Measurements from ENCODE around the gene PDZD4.
"Not testable (repeated sequence)": the region's sequence is repeated elsewhere in the genome, so short reads cannot be mapped to it uniquely, and the experiment has no call there.

PDZD4 gene

DNA sequence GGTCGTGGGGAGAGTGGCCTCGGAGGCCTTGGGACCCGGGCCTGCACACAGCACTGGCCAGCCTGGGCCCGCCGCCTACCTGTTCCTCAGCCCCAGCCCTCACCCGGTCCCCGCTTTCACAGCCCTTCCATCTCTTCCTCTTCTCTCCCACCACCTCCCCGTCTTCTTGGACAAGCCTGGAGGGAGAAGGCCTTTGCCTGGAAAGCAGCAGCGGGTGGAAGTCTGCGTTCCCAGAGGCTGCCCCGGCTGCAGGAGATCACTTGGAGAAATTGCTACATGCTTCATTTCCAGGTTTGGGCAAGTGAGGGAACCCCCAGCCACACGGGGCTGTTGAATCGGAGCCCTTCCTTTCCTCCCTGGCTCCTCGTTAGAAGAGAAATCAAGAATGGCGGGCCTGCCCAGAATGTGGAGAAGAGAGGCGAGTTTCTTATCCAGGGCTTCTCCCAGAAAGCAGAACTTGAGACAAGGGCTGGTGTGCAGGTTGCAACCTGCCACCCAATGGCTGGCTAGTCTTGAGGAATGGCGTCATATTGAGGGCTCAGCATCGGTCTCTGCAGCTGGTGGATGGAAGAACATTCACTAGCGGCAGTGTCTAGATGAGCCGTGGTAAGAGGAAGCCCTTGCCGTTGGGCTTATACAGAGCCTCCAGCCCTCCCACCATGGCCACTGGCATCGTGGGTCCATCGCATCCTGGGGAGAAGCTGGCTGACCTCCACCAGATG is 1.2 kb upstream of the PDZD4 start:
- no peaks in the 10 kb centered on the region for H3K36me3 Mint-ChIP-seq (ENCODE audit: low read depth)
- no peak overlapping the region for H3K27ac Mint-ChIP-seq
- H3K27me3 Mint-ChIP-seq (ENCODE audit: low read depth), result peaks cover 51% of the 10 kb centered on the region
- H3K4me1 Mint-ChIP-seq (ENCODE audit: low read depth), result peaks cover 3% of the 10 kb centered on the region
- H3K9me3 Mint-ChIP-seq, result no peaks in the 10 kb centered on the region
- peak overlapping the region; percentile 44 for H3K4me3 Mint-ChIP-seq

DNA sequence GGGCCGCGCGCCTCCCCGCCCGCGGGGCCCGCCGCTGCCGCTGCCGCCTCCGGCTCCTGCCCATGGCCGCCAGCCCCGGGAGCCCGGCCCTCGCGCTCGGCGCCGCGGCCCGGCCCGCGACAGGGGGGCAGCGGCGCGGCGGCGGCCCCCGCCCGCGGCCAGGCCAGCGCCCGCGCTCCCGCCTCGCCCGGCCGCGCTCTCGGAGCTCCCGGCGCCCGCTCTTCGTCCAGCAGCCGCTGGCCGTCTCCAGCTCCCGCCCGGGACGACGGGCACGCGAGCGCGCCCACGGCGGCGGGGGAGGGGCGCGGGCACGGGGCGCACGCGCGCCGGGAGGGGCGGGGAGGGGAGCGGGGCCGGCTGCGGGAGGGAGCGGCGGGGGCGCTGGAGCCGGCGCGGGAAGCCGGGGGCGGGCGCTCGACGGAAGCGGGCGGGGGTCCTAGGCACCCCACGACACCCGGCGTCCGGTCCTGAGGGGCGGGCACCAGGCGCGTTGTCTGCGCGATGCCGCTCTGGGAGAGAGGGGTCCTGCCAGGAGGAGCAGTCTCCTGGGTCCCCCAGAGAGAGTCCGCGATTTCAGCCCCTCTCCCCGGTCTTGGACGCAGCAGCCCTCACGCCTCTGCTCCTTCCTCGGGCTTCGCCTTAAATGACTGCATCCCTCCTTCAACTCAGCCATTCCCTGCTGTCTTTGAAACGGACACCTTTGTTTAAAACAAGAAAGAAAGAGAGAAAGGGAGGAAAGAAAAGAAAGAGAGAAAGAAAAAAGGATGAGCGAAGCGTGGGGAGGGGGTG is 490 bp upstream of the PDZD4 start:
- H3K27me3 Mint-ChIP-seq (ENCODE audit: low read depth), result peaks cover 51% of the 10 kb centered on the region
- no peak overlapping the region for H3K4me3 Mint-ChIP-seq
- no peaks in the 10 kb centered on the region for H3K36me3 Mint-ChIP-seq (ENCODE audit: low read depth)
- no peaks in the 10 kb centered on the region for H3K9me3 Mint-ChIP-seq
- peaks cover 3% of the 10 kb centered on the region for H3K4me1 Mint-ChIP-seq (ENCODE audit: low read depth)
- H3K27ac Mint-ChIP-seq, result no peak overlapping the region

DNA sequence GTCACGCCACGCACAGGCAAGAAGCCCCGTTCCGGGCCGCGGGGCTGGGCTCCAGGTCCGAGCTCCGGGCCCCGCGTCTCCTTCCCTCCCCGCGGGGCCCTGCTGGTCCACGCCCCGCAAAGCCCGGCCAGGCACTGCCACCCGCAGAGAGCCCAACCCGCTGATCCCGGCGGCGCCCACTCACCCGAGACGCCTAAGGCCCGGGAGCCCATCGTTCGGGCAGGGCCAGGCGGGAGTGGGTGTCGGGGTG is 870 bp downstream of the PDZD4 start:
- H3K36me3 Mint-ChIP-seq (ENCODE audit: low read depth), result no peaks in the 10 kb centered on the region
- H3K27ac Mint-ChIP-seq, result no peak overlapping the region
- no peaks in the 10 kb centered on the region for H3K9me3 Mint-ChIP-seq
- H3K27me3 Mint-ChIP-seq (ENCODE audit: low read depth), result peaks cover 54% of the 10 kb centered on the region
- peak overlapping the region; percentile 60 for H3K4me3 Mint-ChIP-seq
- peaks cover 3% of the 10 kb centered on the region for H3K4me1 Mint-ChIP-seq (ENCODE audit: low read depth)

DNA sequence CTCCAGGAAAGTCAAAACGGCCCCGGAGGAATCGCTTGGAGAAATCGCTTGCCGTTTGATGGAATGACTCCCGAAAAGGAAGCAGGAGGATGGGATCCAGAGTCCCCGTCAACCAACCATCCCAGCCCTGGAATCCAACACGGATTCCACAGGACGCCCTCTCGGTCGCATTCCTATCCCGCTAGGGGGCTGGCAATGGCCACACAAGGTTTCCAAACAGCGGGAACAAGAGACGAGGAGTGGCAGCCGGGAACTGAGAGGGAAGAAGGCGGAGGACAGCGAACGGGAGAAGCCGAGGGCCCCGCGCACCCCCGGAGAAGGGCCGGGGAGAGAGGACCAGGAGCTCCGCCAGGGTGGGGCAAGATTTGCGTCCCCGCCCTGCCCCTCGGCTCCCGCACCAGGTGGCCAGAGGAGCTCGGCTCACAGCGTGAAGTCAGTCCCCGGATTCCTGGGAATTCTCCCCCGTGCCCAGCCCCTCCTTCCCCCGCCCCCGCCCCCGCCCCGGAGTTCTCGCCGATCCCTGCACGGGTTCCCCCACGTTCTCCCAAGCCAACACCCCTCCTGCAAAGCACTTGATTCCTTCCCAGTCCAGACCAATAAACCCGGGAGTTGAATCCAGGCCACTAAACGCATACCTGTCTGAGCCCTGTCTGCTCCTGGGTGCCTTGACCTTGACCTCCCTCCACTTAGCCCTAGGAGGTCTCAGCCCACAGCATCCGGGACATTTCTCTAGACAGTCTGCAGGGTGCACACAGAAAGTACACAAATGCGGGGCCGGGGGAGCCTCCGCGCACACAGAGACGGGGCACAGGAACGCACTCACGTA is 1.4 kb downstream of the PDZD4 start:
- peaks cover 50% of the 10 kb centered on the region for H3K27me3 Mint-ChIP-seq (ENCODE audit: low read depth)
- H3K36me3 Mint-ChIP-seq (ENCODE audit: low read depth), result no peaks in the 10 kb centered on the region
- peak overlapping the region; percentile 60 for H3K4me3 Mint-ChIP-seq
- H3K9me3 Mint-ChIP-seq, result no peaks in the 10 kb centered on the region
- peaks cover 4% of the 10 kb centered on the region for H3K4me1 Mint-ChIP-seq (ENCODE audit: low read depth)
- no peak overlapping the region for H3K27ac Mint-ChIP-seq

DNA sequence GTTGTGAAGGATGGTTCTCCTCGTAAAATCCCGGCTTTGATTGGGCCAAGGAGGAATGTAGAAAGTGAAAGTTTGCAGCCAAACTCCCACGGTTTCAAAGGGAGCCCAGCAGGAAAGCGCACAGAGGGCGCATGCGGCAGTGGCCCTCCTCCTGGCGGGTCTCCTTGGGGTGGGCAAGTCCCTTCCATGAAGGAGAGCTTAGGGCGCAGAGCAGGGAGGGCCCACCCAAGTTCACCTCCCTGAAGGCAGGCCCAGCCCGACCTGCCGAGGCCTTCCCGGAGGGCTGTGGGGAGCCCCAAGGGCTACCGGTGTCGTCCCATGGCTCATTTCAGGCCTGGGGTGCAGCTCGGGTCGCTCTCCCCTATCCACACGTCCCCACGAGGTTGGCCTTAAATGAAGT is 2.0 kb downstream of the PDZD4 start:
- Mint-ChIP-seq H3K36me3 (ENCODE audit: low read depth) (no peaks in the 10 kb centered on the region), H3K9me3 (no peaks in the 10 kb centered on the region), H3K4me3 (no peak overlapping the region), H3K4me1 (ENCODE audit: low read depth) (peaks cover 6% of the 10 kb centered on the region), H3K27me3 (ENCODE audit: low read depth) (peaks cover 50% of the 10 kb centered on the region), H3K27ac (no peak overlapping the region)

DNA sequence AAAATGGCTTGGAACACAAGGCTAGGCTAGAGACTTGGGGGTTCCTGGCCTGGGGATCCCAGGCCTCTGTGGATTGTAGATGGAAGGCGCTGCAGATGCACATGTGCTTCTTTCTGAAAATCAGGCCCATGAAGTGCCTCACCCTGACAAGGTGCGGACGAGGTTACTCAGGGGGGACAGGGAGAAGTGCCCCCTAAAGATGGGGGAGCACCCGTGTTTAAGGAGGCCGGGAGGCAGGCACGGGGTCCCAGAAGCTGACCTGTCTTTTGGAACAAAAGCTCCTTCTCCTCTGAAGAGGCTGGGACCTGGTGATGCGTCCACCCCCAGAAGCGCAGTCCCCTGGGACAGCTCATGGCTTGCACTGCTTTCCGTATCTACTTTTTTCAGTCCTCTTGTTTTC is 2.4 kb downstream of the PDZD4 start:
- no peak overlapping the region for H3K4me3 Mint-ChIP-seq
- peaks cover 47% of the 10 kb centered on the region for H3K27me3 Mint-ChIP-seq (ENCODE audit: low read depth)
- peaks cover 6% of the 10 kb centered on the region for H3K4me1 Mint-ChIP-seq (ENCODE audit: low read depth)
- no peaks in the 10 kb centered on the region for H3K9me3 Mint-ChIP-seq
- peak overlapping the region; percentile 45 for H3K27ac Mint-ChIP-seq
- H3K36me3 Mint-ChIP-seq (ENCODE audit: low read depth), result no peaks in the 10 kb centered on the region

DNA sequence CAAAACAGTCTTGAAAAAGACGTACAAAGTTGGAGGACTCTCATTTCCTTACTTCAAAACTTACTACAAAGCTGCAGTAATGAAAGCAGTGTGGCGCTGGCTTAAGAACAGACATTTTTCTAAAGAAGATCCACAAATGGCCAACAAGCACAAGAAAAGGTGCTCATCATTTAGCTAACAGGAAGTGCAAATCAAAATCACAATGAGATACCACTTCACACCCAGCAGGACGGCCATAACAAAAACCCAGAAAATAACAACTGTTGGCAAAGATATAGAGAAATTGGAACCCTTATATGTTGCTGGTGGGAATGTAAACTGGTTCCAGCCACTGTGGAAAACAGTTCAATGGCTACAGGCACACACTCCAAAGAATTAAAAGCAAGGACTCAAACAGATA is 3.3 kb downstream of the PDZD4 start:
- Mint-ChIP-seq H3K4me1 (ENCODE audit: low read depth) (peaks cover 13% of the 10 kb centered on the region), H3K9me3 (no peaks in the 10 kb centered on the region), H3K36me3 (ENCODE audit: low read depth) (no peaks in the 10 kb centered on the region), H3K27ac (no peak overlapping the region), H3K4me3 (no peak overlapping the region), H3K27me3 (ENCODE audit: low read depth) (peaks cover 43% of the 10 kb centered on the region)

DNA sequence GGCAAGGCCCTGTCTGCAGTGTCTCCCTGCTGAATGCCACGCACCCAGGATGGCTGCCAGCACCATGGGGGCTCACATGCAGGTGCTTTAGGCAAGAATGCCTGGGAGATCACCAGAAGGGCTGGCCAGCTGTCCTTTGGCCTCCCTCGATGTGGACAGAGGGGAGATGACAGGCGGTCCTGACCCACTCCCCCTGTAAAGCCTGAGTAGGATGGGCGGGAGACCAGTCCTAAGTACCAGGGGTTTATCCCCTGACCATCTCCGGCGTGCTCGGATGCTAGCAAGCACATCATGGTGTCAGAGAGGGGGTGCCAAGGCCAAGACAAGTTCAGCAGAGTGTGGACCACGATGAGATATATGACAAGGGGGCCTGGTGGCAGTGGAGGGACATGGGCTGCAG is 5.3 kb downstream of the PDZD4 start:
- peaks cover 32% of the 10 kb centered on the region for H3K27me3 Mint-ChIP-seq (ENCODE audit: low read depth)
- peaks cover 14% of the 10 kb centered on the region for H3K4me1 Mint-ChIP-seq (ENCODE audit: low read depth)
- H3K36me3 Mint-ChIP-seq (ENCODE audit: low read depth), result no peaks in the 10 kb centered on the region
- no peaks in the 10 kb centered on the region for H3K9me3 Mint-ChIP-seq
- no peak overlapping the region for H3K4me3 Mint-ChIP-seq
- H3K27ac Mint-ChIP-seq, result no peak overlapping the region

DNA sequence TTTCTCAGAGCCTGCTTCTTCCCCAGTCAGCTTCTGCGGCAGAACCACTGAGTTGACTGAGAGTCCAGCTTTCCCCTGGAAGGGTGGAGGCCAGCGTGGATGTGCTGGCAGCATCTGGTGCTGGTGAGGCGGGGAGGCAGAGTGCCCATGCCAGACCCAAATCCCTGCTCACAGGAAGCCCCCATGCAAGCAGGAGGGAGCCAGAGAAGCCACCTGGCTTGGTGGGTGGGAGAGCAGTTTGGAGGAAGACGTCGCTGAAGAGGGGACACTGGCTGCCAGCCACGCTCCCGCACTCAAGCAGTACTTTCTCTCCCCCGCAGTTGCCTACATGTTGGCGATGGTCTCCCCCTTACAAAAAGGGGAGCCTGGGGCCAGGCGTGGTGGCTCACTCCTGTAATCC is 6.0 kb downstream of the PDZD4 start:
- no peaks in the 10 kb centered on the region for H3K9me3 Mint-ChIP-seq
- H3K36me3 Mint-ChIP-seq (ENCODE audit: low read depth), result no peaks in the 10 kb centered on the region
- H3K4me1 Mint-ChIP-seq (ENCODE audit: low read depth), result peaks cover 14% of the 10 kb centered on the region
- H3K27me3 Mint-ChIP-seq (ENCODE audit: low read depth), result peaks cover 32% of the 10 kb centered on the region
- no peak overlapping the region for H3K27ac Mint-ChIP-seq
- H3K4me3 Mint-ChIP-seq, result no peak overlapping the region

DNA sequence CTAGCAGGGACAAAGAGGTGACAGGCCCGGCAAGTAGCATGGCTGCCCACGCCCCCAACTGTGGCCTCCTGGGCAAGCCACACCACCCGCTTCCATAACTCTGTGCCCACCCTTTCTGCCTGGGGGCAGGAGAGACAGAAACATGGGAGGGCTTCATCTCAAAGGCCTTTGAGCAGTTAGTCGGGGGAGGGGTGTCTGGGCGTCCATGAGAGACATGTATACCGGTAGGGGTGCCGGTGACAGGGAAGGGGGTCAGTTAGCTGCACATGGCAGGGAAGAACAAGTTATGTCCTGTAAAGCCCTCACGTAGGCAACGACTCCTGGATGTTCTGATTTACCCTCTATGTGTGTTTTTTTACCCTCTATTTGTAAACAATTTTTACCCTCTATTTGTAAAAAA is 9.3 kb downstream of the PDZD4 start:
- Mint-ChIP-seq H3K27me3 (ENCODE audit: low read depth) (peaks cover 16% of the 10 kb centered on the region), H3K4me1 (ENCODE audit: low read depth) (peaks cover 21% of the 10 kb centered on the region), H3K27ac (no peak overlapping the region), H3K36me3 (ENCODE audit: low read depth) (no peaks in the 10 kb centered on the region), H3K9me3 (no peaks in the 10 kb centered on the region), H3K4me3 (no peak overlapping the region)

DNA sequence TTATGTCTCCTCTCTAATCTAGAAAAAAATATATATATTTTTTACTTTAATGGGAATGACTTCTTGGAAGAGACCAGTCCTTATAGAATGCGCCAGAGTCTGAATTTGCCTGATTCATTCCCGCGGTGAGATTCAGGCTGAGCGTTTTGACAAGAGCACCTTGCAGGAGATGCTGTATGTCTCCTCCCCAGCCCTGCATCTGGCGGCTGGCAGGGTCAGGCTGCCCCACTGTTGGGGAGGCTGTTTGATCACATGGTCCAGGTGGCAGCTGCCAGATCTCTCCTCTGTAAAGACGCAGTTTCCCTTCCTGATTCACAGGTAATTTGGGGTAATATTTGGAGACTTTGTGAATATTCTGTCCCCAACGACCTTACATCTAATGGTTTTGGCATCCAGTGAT is 9.7 kb downstream of the PDZD4 start:
- Mint-ChIP-seq H3K9me3 (no peaks in the 10 kb centered on the region), H3K27me3 (ENCODE audit: low read depth) (peaks cover 14% of the 10 kb centered on the region), H3K27ac (no peak overlapping the region), H3K4me1 (ENCODE audit: low read depth) (peaks cover 21% of the 10 kb centered on the region), H3K4me3 (no peak overlapping the region), H3K36me3 (ENCODE audit: low read depth) (no peaks in the 10 kb centered on the region)

DNA sequence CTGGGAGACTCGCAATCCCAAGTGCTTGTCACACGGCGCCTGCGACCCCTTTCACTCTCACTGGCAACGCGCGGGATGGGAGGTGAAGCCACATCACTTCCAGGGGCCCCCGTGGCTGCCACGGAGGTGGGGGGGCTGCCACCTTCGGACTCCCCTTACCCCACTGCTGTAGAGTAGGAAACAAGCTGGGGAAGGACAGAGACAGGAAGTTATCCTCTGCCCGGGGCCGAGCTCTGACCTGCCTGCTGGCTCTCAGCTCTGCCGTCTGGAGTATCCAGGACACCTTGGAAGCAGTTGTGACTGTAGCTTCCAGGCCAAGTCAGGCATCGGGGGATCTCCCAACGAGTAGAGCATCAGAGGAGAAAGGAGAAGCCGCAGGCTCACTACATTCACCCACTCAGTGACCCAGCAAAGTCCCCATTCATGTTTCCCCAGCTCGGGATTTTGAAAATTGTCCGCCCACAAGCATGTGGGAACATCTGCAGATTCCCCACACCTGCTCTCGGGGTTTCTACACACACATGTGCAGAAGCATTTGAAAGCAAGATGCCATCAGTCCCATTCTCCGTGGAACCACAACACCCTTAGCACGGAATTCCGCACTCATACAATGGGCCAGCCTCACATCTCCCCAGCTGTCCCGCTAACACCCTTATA is 10.8 kb downstream of the PDZD4 start:
- Mint-ChIP-seq H3K4me1 (ENCODE audit: low read depth) (peaks cover 26% of the 10 kb centered on the region), H3K27me3 (ENCODE audit: low read depth) (peaks cover 19% of the 10 kb centered on the region), H3K27ac (no peak overlapping the region), H3K36me3 (ENCODE audit: low read depth) (no peaks in the 10 kb centered on the region), H3K9me3 (no peaks in the 10 kb centered on the region), H3K4me3 (peak overlapping the region; percentile 7)

DNA sequence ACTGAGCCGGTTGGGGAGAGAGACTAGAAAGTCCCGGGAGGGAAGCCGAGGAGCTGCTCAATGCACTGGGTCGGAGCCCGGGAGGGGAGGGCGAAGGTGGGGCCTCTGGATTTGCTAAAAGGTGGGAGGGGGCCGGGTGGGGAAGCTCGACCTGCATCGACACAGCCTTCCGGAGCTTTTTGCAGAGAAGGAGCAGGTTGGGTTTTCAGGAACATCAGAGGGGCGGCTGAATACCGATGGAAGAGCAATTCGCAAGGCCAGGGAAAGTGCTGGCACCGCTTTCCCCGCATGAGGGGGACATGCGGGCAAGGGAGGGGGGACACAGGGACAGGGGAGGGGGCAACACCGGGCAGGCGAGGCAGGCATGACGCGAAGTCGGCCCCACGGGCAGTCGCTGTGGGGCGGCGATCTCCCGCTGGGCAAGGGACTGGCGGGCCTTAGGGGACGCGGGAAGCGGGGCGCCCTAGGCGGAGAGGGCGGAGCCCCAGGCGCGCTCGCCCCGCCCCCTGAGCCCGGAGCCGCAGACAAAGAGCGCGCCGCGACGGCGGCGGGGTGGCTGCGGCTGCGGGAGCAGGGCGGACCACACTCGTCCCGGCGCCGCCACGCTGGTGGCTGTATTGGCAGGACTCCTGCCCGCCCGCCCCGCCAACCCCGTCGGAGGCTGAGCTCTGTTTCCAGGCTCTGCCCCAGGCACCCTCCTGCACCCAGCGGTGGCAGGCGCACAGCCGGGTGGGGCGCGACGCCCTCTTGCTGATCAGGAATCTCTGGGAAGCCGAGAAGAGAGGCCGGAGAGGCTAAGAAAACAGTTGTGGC is 11.6 kb downstream of the PDZD4 start:
- H3K4me3 Mint-ChIP-seq, result peak overlapping the region; percentile 48
- H3K36me3 Mint-ChIP-seq (ENCODE audit: low read depth), result no peaks in the 10 kb centered on the region
- peaks cover 20% of the 10 kb centered on the region for H3K27me3 Mint-ChIP-seq (ENCODE audit: low read depth)
- H3K27ac Mint-ChIP-seq, result no peak overlapping the region
- peaks cover 24% of the 10 kb centered on the region for H3K4me1 Mint-ChIP-seq (ENCODE audit: low read depth)
- no peaks in the 10 kb centered on the region for H3K9me3 Mint-ChIP-seq

DNA sequence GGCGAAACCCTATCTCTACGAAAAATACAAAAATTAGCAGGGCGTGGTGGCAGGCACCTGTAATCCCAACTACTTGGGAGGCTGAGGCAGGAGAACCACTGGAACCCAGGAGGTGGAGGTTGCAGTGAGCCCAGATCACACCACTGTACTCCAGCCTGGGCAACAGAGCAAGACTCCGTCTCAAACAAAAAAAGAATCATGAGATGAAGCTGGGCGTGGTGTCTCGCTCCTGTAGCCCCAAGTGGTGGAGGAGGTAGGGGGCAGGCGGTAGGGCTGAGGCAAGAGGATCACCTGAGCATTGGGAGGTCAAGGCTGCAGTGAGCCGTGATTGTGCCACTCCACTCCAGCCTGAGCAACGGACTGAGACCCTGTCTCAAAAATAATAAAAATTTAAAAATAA is 12.3 kb downstream of the PDZD4 start:
- Mint-ChIP-seq H3K4me1 (ENCODE audit: low read depth) (peaks cover 24% of the 10 kb centered on the region), H3K27me3 (ENCODE audit: low read depth) (peaks cover 24% of the 10 kb centered on the region)
- not testable (repeated sequence) for H3K9me3 Mint-ChIP-seq; H3K27ac Mint-ChIP-seq; H3K4me3 Mint-ChIP-seq; H3K36me3 Mint-ChIP-seq (ENCODE audit: low read depth)
